ENCODE measurements around the gene RHOV. TPM values are rescaled to one million over a fixed set of nuclear protein-coding genes. Genes with fewer than 3 reads are reported as not detected.

The RHOV gene
- total RNA-seq = not detected in 2 replicates

GRCh38 chr15:40873694-40874561 lies at the start of gene RHOV:
Gene RHOV (minus strand): TSS chr15:40874234. CDS start chr15:40874139, 95 bp downstream.

GRCh38 chr15:40893733-40894680 lies 20.0 kb upstream of the RHOV start, which contains the start of gene VPS18:
Gene VPS18 (plus strand): TSS chr15:40894450. CDS start chr15:40894769, 319 bp downstream.

GRCh38 chr15:40843885-40844695 lies 29.9 kb downstream of the RHOV start, which contains the start of gene SPINT1:
Gene SPINT1 (plus strand): TSS chr15:40844048. CDS start chr15:40844555, 507 bp downstream.

GRCh38 chr15:40828447-40829036 lies 45.5 kb downstream of the RHOV start, which contains the start of gene PPP1R14D:
Gene PPP1R14D (minus strand): TSS chr15:40828708. CDS start chr15:40828641, 67 bp downstream.

Other genes with a start within 250 kb of the RHOV start
- 4.2 and 11.5 TPM in 2 replicates for gene RAD51, start 179.1 kb downstream of the RHOV start, total RNA-seq
- gene RMDN3, start 119.0 kb downstream of the RHOV start, total RNA-seq = 20.5 and 21.7 TPM in 2 replicates
- 7.7 and 11.5 TPM in 2 replicates for gene GCHFR, start 110.2 kb downstream of the RHOV start, total RNA-seq
- gene C15orf62, start 104.3 kb downstream of the RHOV start, total RNA-seq = not detected in 2 replicates
- gene ZFYVE19, start 67.1 kb downstream of the RHOV start, total RNA-seq = 16.3 and 40.4 TPM in 2 replicates
- 25.0 and 63.8 TPM in 2 replicates for gene DNAJC17, start 66.8 kb downstream of the RHOV start, total RNA-seq
- not detected in 2 replicates for gene PPP1R14D, start 45.5 kb downstream of the RHOV start, total RNA-seq
- gene SPINT1, start 30.2 kb downstream of the RHOV start, total RNA-seq = 4.1 and 31.0 TPM in 2 replicates
- 35.7 and 39.4 TPM in 2 replicates for gene VPS18, start 20.2 kb upstream of the RHOV start, total RNA-seq
- gene DLL4, start 55.1 kb upstream of the RHOV start, total RNA-seq = 0.88 and 3.1 TPM in 2 replicates
- gene CHAC1, start 79.2 kb upstream of the RHOV start, total RNA-seq = 5.0 and 63.6 TPM in 2 replicates
- 20.0 and 25.4 TPM in 2 replicates for gene INO80, start 242.0 kb upstream of the RHOV start, total RNA-seq